ENCODE data around the gene HK2.
"Not testable (repeated sequence)": the region's sequence is repeated elsewhere in the genome, so short reads cannot be mapped to it uniquely, and the experiment has no call there.

DNA sequence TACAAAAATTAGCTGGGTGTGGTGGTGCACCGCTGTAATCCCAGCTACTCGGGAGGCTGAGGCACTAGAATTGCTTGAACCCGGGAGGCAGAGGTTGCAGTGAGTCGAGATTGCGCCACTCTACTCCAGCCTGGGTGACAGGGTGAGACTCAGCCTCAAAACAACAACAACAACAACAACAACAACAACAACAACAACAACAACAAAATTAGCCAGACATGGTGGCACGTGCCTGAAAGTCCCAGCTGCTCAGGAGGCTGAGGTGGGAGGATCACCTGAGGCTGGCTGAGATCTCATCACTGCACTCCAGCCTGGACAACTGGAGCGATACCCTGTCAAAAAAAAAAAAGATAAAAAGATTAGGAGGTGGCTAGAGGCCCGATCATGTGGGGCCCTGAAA lies 19.4 kb downstream of the HK2 start:
- not testable (repeated sequence) for TF ChIP-seq EZH2phosphoT487 (IDR thresholded peaks at IDR 0.05; ENCODE audit: insufficient read depth, low read depth); EZH2 (IDR thresholded peaks at IDR 0.05; ENCODE audit: insufficient read depth, poor library complexity, severe bottlenecking)

All from GM23248 (cell line).